CD4-positive, alpha-beta T cell treated with Interleukin-15 for 1 hour (primary cell): ENCODE measurements around the gene TMEM203.

ENCODE experiments used
- DNase-seq: peaks from one replicate; pipeline ENCODE4 v3.0.0-alpha.2; 2020

TMEM203 gene

DNA sequence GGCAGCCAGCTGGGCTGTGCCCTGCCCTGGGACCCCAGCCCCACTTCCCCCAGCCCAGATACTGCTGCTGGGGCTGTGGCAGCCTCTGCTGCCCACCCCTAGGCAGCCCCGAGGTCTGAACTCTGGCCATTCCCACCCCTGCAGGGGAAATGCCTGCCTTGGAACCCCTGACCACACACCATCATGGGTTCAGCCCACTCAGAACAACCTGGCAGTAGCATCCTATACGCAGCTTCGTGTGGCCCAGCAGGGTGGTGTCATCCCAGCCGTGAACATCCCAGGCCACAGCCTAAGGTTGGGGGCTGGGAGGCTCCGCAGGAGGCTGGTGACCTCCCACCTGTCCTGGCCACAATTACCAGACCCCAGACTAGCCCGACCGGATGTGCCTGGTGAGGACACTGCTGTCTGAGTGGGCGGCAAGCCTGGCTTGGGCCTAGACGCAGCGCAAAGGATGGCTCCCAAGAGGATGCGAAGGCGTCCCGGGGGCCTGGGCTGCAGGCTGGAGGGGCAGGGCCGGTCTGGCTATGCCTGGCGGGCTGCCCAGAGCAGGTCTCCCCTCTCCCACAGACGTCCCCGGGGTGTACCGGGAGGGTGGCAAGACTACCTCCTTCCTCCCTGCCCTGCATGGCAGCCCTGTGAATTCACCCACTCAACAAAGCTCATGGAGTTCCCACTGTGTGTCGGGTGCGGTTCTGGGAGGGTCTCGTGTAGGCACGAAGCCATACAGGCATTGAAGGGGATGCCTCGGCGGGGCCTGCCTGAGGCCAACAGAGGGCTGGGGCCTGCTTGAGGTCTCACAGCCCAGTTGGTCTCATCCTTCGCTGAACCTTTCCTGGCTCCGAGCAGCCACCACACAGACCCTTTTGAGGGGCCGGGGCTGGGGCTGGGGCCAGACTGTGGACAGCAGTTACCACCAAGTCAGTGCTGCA lies 23.8 kb upstream of the TMEM203 start:
- DNase-seq, result no peak

DNA sequence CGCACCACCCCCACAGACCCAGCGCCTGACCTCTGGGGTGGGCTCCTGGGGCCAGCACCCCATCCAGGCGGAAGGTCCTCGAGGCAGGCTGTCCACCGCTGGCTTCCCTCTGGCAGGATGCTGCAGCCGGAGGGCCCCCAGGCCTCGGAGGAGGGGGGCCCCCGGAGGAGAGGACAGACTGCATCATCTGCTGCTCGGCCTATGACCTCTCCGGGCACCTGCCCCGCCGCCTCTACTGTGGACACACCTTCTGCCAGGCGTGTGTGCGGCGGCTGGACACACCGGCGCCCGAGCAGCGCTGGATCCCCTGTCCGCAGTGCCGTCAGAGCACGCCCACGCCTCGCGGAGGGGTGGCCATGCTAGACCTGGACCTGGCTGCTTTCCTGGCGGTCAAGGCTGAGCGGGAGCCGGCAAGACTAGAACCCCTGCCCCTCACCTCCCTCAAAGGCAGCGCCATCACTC lies 23.1 kb upstream of the TMEM203 start:
- no peak for DNase-seq

GRCh38 chr9:137227853-137228505 lies 22.5 kb upstream of the TMEM203 start:
- no peak for DNase-seq

GRCh38 chr9:137227054-137227852 lies 21.8 kb upstream of the TMEM203 start, which contains the start of gene RNF224:
Gene RNF224, plus strand, starts transcription at chr9:137227502. Its CDS starts 834 bp downstream, at chr9:137228336.
- DNase-seq, result peak; percentile 80

GRCh38 chr9:137226338-137227053 lies 21.0 kb upstream of the TMEM203 start:
- no peak for DNase-seq

DNA sequence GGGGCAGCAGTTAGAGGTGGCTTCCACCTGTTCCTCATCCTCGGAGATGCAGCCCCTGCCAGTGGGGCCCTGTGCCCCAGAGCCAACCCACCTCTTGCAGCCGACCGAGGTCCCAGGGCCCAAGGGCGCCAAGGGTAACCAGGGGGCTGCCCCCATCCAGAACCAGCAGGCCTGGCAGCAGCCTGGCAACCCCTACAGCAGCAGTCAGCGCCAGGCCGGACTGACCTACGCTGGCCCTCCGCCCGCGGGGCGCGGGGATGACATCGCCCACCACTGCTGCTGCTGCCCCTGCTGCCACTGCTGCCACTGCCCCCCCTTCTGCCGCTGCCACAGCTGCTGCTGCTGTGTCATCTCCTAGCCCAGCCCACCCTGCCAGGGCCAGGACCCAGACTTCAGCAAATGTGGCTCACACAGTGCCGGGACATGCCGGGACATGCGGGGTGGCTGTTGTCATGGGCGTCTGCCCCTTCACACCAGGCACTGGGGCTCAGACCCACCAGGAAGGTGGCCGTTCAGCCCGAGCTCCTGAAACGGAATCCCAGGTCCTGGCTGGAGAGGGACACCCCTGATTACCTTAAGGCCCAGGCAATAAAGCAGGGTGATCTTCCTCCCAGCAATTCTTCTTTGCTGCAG lies 20.4 kb upstream of the TMEM203 start:
- DNase-seq, result no peak

DNA sequence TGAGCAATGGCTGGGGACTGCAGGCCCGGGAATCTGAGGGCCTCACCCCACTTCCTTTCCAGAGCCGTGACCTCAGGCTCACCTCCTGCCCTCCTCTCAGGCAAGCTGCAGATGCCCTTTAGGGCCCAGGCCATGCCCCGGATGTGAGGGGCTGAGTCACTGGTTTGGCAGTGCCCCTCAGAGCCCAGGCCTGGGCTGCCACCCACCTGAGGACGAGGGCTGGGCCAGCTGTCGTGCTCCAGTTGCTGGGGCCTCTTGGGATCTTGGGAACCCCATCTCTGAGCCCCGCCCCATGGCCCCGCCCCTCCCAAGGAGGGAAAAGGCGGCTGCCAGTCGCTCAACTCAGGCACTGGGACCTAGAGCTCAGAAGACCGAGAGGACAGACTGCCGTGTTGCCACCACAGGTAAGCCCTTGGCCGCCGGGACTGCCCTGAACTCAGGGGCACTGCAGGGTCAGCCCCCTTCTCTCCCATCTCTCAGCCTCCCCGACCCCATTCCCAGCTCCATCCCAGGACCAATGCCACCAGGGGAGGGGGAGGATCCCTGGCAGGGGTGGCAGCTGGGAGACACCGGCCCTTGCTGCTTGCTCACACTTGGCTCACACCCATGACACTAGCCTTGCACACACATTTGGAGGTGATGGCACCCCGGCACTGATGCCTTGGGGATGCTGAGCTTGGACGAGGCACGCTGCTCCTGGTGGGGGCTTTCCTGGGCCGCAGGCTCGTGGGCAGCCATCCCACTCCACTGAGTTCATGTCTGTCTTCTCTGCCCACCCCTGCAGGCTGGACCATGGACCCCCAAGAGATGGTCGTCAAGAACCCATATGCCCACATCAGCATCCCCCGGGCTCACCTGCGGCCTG lies 19.6 kb upstream of the TMEM203 start, which contains the start of gene CYSRT1:
TSS of gene CYSRT1 (plus strand) at position 345 of the 865 bp plus-strand sequence. CDS start at position 793, 448 bp downstream.
- DNase-seq, result no peak

- peak; percentile 100 for DNase-seq
Measured at GRCh38 chr9:137223078-137223970, 17.9 kb upstream of the TMEM203 start.

GRCh38 chr9:137222190-137223077 lies 17.0 kb upstream of the TMEM203 start, which contains the start of gene RNF208:
Gene RNF208, minus strand, starts transcription at chr9:137222240. Its CDS starts 1,028 bp downstream, at chr9:137221212.
- DNase-seq, result no peak

- DNase-seq, result no peak
Measured at GRCh38 chr9:137221506-137222111, 16.2 kb upstream of the TMEM203 start.

- no peak for DNase-seq
Measured at GRCh38 chr9:137221095-137221505, 15.7 kb upstream of the TMEM203 start.

DNA sequence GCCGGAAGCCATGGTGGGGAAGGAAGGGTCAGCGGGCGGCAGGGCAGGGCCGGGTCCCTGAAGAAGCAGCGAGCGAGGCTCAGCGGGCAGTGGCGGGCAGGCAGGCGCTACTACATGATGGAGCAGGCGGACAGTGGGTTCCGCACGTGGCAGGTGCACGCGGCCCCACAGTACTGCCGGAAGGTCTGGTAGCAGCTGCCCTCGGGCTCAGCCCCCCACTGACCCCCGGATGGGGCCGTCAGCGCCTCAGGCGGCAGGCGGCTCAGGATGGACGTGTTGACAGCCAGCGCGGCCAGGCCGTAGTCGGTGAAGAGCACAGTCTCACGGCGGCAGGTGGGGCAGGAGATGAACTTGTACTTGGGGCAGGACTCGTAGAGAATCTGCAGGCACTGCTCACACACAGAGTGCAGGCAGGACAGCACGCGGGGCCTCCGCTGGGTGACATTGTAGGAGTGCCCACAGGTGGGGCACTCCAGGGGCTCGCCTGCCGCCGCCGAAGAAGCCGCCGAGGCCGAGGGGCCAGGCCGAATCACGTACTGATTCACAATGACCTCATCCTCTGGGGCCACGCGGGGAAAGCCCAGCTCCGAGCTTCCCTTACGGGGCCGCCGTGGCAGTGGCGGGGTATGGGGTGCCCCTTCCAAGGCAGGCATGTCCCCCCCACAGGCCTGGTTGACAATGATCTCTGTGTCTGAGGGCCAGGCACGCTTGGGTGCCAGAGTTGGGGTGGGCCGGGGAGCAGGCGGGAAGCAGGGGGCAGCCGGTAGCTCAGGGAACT lies 15.1 kb upstream of the TMEM203 start:
- DNase-seq, result no peak

DNA sequence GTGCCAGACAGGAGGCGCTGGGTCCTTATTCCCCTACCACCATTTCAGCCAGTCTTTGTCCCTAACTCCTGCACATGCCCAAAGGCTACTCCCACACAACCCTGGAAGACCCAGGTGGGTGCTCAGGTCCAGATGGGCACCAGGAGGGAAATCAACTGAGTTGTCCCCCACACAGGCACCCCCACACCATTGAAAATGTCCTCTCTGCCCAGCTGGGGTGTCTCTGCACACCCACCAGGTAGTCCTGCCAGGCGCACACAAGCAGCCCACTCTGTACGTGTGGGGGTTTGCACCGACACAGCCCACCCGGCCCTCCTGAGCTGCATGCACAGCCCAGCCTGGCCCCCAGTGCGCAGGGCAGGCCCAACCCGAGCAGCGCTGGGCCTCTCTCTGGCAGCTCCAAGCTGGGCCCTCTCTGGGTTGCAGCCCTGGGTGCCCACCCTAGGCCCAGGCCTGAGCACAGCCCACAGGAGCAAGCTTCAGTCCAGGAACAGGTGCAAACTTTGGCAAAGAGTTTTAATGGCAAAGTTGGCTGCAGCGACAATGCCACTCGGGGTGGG lies 14.4 kb upstream of the TMEM203 start:
- no peak for DNase-seq

GRCh38 chr9:137218754-137219271 lies 13.4 kb upstream of the TMEM203 start:
- DNase-seq, result no peak

DNA sequence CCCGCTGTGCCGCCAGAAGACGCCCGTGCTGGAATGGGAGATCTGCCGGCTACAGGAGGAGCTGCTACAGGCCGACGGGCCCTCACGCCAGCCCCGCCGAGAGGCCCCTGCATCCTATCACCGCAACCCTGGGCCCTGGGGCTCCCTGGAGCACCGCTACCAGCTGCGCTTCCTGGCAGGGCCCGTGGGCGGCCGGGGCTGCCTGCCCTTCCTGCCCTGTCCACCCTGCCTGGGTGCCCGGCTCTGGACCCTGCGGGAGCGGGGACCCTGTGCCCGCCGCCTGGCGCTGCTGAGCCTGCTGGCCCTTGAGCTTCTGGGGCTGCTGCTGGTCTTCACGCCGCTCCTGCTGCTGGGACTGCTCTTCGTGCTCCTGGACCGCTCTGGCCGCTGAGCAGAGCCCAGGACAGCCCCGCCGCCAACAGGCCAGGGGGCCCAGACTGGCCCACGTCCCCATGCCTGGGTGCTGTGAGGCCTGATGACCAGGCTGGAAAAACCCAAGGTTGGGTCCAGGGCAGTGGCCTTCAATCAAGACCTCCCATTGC lies 12.8 kb upstream of the TMEM203 start:
- no peak for DNase-seq
